Ramos (cell line): ENCODE results near the gene OXT.
"Not testable (repeated sequence)": the region's sequence is repeated elsewhere in the genome, so short reads cannot be mapped to it uniquely, and the experiment has no call there.

Experiments used
- in situ Hi-C: fragments of 300-500 bp; cut with MboI; formaldehyde crosslinking; loops from one replicate; pipeline ENCODE4 v1.14.3; 2022; ENCODE audit warnings: low sequenced_read_pairs; ENCODE audit not compliant: unreplicated experiment

The OXT gene

GRCh38 chr20:3071610-3072529, at the start of gene OXT:
Gene OXT (plus strand): TSS chr20:3071620. CDS start chr20:3071656, 36 bp downstream.
- in situ Hi-C loops, result no loop called here

GRCh38 chr20:3021777-3022176, 49.6 kb upstream of the OXT start:
- in situ Hi-C loops, result no loop called here

- in situ Hi-C loops, result not testable (repeated sequence)
Measured at GRCh38 chr20:3022559-3023490, 48.6 kb upstream of the OXT start.

- in situ Hi-C loops, result no loop called here
Measured at GRCh38 chr20:3027987-3028386, 43.4 kb upstream of the OXT start.

GRCh38 chr20:3031524-3032147, 39.8 kb upstream of the OXT start:
- in situ Hi-C loops, result no loop called here

- in situ Hi-C loops, result no loop called here
Measured at GRCh38 chr20:3032624-3033023, 38.8 kb upstream of the OXT start.

GRCh38 chr20:3037654-3038053, 33.8 kb upstream of the OXT start:
- in situ Hi-C loops, result no loop called here

GRCh38 chr20:3038454-3038853, 33.0 kb upstream of the OXT start:
- in situ Hi-C loops, result no loop called here

- in situ Hi-C loops, result no loop called here
Measured at GRCh38 chr20:3039426-3039825, 32.0 kb upstream of the OXT start.

- in situ Hi-C loops, result no loop called here
Measured at GRCh38 chr20:3040086-3040485, 31.3 kb upstream of the OXT start.

GRCh38 chr20:3041854-3042409, 29.5 kb upstream of the OXT start:
- in situ Hi-C loops, result no loop called here

GRCh38 chr20:3042625-3043024, 28.8 kb upstream of the OXT start:
- in situ Hi-C loops, result no loop called here

- in situ Hi-C loops, result no loop called here
Measured at GRCh38 chr20:3043322-3043721, 28.1 kb upstream of the OXT start, which contains the start of gene GNRH2. Gene GNRH2 (plus strand): TSS chr20:3043622. CDS start chr20:3044415, 793 bp downstream.

GRCh38 chr20:3044336-3044965, 27.0 kb upstream of the OXT start:
- in situ Hi-C loops, result no loop called here

GRCh38 chr20:3045042-3045815, 26.2 kb upstream of the OXT start:
- in situ Hi-C loops, result no loop called here

GRCh38 chr20:3045816-3046676, 25.4 kb upstream of the OXT start, which contains the start of gene MRPS26:
Gene MRPS26 (plus strand): TSS chr20:3046052. CDS start chr20:3046069, 17 bp downstream.
- in situ Hi-C loops, result no loop called here

- in situ Hi-C loops, result no loop called here
Measured at GRCh38 chr20:3046677-3047462, 24.6 kb upstream of the OXT start.
